Fibroblast of skin of left biceps (primary cell): ENCODE measurements around the gene MTIF2.
"Not testable (repeated sequence)": the region's sequence is repeated elsewhere in the genome, so short reads cannot be mapped to it uniquely, and the experiment has no call there.

Experiments
- DNase-seq, 2 experiments: peaks; one replicate each; pipeline ENCODE4 v3.0.0-alpha.2; 2013; ENCODE audit warnings: low read depth in 2 of 2

The MTIF2 gene

GRCh38 chr2:55241582-55241981, 27.4 kb downstream of the MTIF2 start:
- not testable (repeated sequence) for DNase-seq

- DNase-seq: no peak
These were observed 29.3 kb downstream of the MTIF2 start for GRCh38 chr2:55239656-55240222.

GRCh38 chr2:55236992-55237543, 32.0 kb downstream of the MTIF2 start:
- DNase-seq: no peak

- no peak for DNase-seq
These were observed 33.1 kb downstream of the MTIF2 start for GRCh38 chr2:55235724-55236538.

- no peak for DNase-seq
These were observed 35.4 kb downstream of the MTIF2 start for GRCh38 chr2:55233658-55233940.

- DNase-seq: no peak
These were observed 36.0 kb downstream of the MTIF2 start for GRCh38 chr2:55232863-55233657.

- peak; percentile 85 to 86 for DNase-seq
These were observed 36.8 kb downstream of the MTIF2 start, which contains the start of the genes CLHC1 and RPS27A for GRCh38 chr2:55232084-55232862. TSS of gene CLHC1 (minus strand) at chr2:55232293. CDS start at chr2:55222411, 9,882 bp downstream. TSS of gene RPS27A (plus strand) at chr2:55232688. CDS start at chr2:55232825, 137 bp downstream.

GRCh38 chr2:55231546-55232083, 37.4 kb downstream of the MTIF2 start:
- no peak for DNase-seq

GRCh38 chr2:55230551-55230950, 38.5 kb downstream of the MTIF2 start:
- no peak for DNase-seq

GRCh38 chr2:55229221-55229620, 39.8 kb downstream of the MTIF2 start:
- no peak for DNase-seq

- DNase-seq: no peak
These were observed 40.8 kb downstream of the MTIF2 start for GRCh38 chr2:55228226-55228563.

- not testable (repeated sequence) for DNase-seq
These were observed 41.4 kb downstream of the MTIF2 start for GRCh38 chr2:55227437-55228225.

GRCh38 chr2:55225481-55226020, 43.5 kb downstream of the MTIF2 start:
- DNase-seq: no peak

- DNase-seq: no peak
These were observed 44.2 kb downstream of the MTIF2 start for GRCh38 chr2:55224761-55225261.

- no peak for DNase-seq
These were observed 44.9 kb downstream of the MTIF2 start for GRCh38 chr2:55223958-55224760.

- DNase-seq: no peak
These were observed 55.2 kb downstream of the MTIF2 start for GRCh38 chr2:55213822-55214221.

- DNase-seq: no peak
These were observed 64.1 kb downstream of the MTIF2 start for GRCh38 chr2:55204950-55205349.

- no peak for DNase-seq
These were observed 64.5 kb downstream of the MTIF2 start for GRCh38 chr2:55204536-55204935.

- no peak for DNase-seq
These were observed 68.6 kb downstream of the MTIF2 start for GRCh38 chr2:55200416-55200815.
